Ectodermal cell (in vitro differentiated cells): ENCODE data around the gene PLET1.
"Not testable (repeated sequence)": the region's sequence is repeated elsewhere in the genome, so short reads cannot be mapped to it uniquely, and the experiment has no call there.

Experiments
- H3K27ac ChIP-seq: 2 replicates; pipeline ENCODE4 v1.7.0; 2013; ENCODE audit warnings: mild to moderate bottlenecking, low read depth, low read length; ENCODE audit not compliant: insufficient read depth, poor library complexity, severe bottlenecking
- H3K27me3 ChIP-seq: 2 replicates; pipeline ENCODE4 v1.7.0; 2013; ENCODE audit warnings: mild to moderate bottlenecking, low read length; ENCODE audit not compliant: insufficient read depth, control insufficient read depth, poor library complexity, severe bottlenecking
- H3K36me3 ChIP-seq: one replicate; pipeline ENCODE4 v1.7.0; 2013; ENCODE audit warnings: low read length; ENCODE audit not compliant: control insufficient read depth, insufficient read depth
- H3K4me1 ChIP-seq: one replicate; pipeline ENCODE4 v1.7.0; 2013; ENCODE audit warnings: low read length; ENCODE audit not compliant: control insufficient read depth, insufficient read depth
- H3K4me3 ChIP-seq: 2 replicates; pipeline ENCODE4 v1.7.0; 2013; ENCODE audit warnings: low read depth, low read length, control low read depth; ENCODE audit not compliant: insufficient read depth
- H3K9me3 ChIP-seq: 2 replicates; pipeline ENCODE4 v1.7.0; 2013; ENCODE audit warnings: mild to moderate bottlenecking, low read length, moderate library complexity; ENCODE audit not compliant: control insufficient read depth
- WGBS, 2 experiments: methylation state at CpG; one replicate each; pipeline ENCODE4 v1.1.7; 2013; ENCODE audit warnings: missing lambda C conversion rate in 2 of 2; 5-methylcytosine and 5-hydroxymethylcytosine counted together

Gene PLET1

DNA sequence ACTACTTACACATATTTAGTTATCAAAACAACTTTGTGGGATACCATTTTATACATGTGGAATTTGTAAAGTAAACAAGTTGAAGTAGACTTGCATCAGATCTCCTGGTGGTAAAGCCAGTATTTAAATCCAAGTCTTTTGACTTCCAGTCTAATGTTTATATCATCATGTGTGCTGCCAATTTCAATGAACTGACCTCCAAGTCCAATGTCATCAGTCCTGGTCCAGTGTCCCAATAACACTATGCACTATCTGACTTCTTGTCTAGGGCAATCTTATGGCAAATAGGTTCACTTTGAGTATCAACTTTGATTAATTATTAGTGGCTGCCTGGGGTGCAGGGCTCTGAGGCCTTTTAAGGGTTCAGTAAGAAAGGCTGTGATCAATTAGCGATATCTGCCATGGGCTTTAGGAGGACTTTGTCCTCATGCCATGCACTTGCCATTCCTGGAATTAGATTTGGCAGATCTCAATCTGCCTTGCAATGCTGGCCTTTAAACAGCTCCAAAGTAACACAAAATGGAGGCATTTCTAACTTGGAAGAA lies 44.0 kb downstream of the PLET1 start:
- no peaks in the 10 kb centered on the region for H3K4me1 ChIP-seq
- no peaks in the 10 kb centered on the region for H3K36me3 ChIP-seq
- WGBS, 2 experiments, result 93% methylated on average over 1 of the region's 1 CpG

DNA sequence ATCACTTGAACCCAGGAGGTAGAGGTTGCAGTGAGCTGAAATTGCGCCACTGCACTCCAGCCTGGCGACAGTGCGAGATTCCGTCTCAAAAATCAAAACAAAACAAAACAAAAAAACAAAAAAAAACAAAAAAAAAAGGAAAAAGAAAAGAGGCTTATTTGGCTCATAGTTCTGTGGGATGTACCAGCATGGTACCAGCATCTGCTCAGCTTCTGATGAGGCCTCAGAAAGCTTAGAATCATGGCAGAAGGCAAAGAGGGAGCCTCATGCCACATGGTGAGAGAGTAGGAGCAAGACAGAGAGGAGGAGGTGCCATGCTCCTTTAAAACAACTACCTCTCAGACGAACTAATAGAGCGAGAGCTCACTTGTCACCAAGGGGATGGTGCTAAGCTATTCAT lies 45.0 kb downstream of the PLET1 start:
- Histone ChIP-seq H3K4me1 (no peaks in the 10 kb centered on the region), H3K4me3 (no peak overlapping the region)
- WGBS, 2 experiments, result 62 to 75% methylated on average over 3 of the region's 6 CpGs

More for the DNA sequence above, 44.0 kb downstream of the PLET1 start:
- Histone ChIP-seq H3K27me3 (no peaks in the 10 kb centered on the region), H3K27ac (no peak overlapping the region), H3K4me3 (no peak overlapping the region), H3K9me3 (no peaks in the 10 kb centered on the region)

DNA sequence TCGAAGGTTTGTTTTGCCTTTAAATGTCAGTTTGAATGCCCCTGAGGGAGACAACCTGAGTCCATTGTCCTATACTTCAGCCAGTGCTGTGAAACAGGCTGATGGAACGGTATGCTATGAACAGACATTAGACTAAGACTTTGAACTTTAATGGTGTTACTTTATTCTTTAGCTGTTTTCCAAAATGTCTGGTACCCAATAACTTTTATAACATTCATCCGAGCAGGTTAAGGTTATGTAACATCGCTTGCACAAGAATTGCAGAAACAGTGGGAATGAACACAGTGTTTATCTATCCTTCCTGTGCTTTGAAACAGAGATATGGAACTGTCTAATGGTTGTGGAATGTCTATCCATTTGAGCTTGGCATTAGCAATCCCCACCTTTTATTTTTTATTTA lies 46.9 kb downstream of the PLET1 start:
- Histone ChIP-seq H3K36me3 (no peaks in the 10 kb centered on the region), H3K27me3 (no peaks in the 10 kb centered on the region), H3K4me1 (no peaks in the 10 kb centered on the region), H3K27ac (no peak overlapping the region), H3K9me3 (no peaks in the 10 kb centered on the region), H3K4me3 (no peak overlapping the region)
- WGBS, 2 experiments, result 91 to 92% methylated on average over 4 of the region's 4 CpGs

More for the DNA sequence above, 45.0 kb downstream of the PLET1 start:
- no peak overlapping the region for H3K27ac ChIP-seq
- H3K36me3 ChIP-seq, result no peaks in the 10 kb centered on the region
- H3K9me3 ChIP-seq, result no peaks in the 10 kb centered on the region
- no peaks in the 10 kb centered on the region for H3K27me3 ChIP-seq

DNA sequence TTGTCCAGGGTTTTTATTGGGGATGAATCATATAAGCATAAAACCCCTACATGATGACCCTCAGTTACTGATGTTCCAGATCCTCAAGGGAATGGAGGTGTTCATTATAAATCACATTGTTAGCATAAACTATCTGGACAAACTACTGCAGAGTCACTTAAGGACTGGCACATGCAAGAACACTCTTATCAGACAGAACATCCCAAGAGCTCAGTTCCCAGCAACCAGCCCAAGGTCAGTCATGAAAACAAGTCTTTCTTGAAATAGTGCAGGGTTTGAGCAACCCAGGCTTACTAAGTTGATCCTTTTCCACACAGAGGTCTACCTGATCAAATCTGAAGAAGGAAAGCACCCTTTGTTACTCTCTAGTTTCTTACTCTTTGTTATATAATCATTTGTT lies 48.0 kb downstream of the PLET1 start:
- no peaks in the 10 kb centered on the region for H3K9me3 ChIP-seq
- H3K27ac ChIP-seq, result no peak overlapping the region
- H3K27me3 ChIP-seq, result no peaks in the 10 kb centered on the region
- H3K4me3 ChIP-seq, result no peak overlapping the region
- no peaks in the 10 kb centered on the region for H3K4me1 ChIP-seq
- H3K36me3 ChIP-seq, result no peaks in the 10 kb centered on the region

DNA sequence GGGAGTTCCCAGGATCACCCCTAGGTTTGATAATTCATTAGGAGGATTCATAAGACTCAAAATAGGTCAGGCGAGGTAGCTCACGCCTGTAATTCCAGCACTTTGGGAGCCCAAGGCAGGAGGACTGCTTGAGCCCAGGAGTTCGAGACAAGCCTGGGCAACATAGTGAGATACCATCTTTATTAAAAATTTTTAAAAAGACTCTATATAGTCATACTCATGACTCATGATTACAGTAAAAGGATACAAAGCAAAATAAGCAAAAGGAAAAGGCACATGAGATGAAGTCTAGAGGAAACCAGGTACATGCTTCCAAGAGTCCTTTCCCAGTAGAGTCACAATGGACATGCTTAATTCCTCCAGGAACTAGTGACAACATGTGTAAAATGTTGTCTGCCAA lies 48.4 kb downstream of the PLET1 start:
- H3K36me3 ChIP-seq, result no peaks in the 10 kb centered on the region
- WGBS, 2 experiments, result 87 to 91% methylated on average over 2 to 3 of the region's 3 CpGs
- H3K27me3 ChIP-seq, result no peaks in the 10 kb centered on the region
- H3K27ac ChIP-seq, result no peak overlapping the region
- no peaks in the 10 kb centered on the region for H3K9me3 ChIP-seq
- no peaks in the 10 kb centered on the region for H3K4me1 ChIP-seq
- H3K4me3 ChIP-seq, result no peak overlapping the region

DNA sequence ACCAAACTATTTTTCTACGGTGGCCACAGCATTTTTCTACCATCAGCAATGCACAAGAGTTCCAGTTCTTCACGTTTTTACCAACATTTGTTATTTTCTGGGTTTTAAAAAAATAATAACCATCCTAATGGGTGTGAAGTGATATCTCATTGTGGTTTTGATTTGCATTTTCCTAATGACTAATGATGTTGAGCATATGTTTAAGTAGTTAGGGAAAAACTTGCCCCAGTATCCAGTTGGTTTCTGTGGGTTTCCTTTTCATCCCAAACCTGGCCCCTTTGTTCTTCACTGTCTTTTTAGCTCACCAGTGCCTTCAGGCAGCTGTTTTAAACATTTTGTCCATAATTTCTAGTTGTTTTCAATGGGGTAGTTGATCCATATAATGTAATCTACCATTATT lies 49.1 kb downstream of the PLET1 start:
- Histone ChIP-seq H3K27me3 (no peaks in the 10 kb centered on the region), H3K9me3 (no peaks in the 10 kb centered on the region), H3K36me3 (no peaks in the 10 kb centered on the region), H3K4me3 (no peak overlapping the region), H3K27ac (no peak overlapping the region), H3K4me1 (no peaks in the 10 kb centered on the region)
- 67 to 80% methylated on average over 1 to 2 of the region's 2 CpGs for WGBS, 2 experiments

DNA sequence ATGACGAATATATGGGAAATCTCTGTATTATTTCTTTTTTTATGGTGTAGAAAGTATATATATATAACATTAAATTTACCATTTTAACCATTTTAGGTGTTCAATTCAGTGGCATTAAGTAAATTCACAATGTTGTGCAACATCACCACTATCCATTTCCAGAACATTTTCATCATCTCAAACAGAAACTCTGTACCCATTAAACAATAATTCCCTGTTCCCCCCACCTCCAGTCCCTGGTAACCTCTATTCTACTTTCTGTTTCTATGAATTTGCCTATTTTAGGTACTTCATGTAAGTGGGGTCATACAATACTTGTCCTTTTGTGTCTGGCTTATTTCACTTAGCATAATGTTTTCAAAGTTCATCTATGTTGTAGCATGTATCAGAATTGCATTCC lies 49.8 kb downstream of the PLET1 start:
- WGBS, 2 experiments, result no CpG with 5 or more reads among the region's 1 CpG
- Histone ChIP-seq H3K36me3 (no peaks in the 10 kb centered on the region), H3K4me3 (no peak overlapping the region), H3K4me1 (no peaks in the 10 kb centered on the region), H3K27me3 (no peaks in the 10 kb centered on the region), H3K9me3 (no peaks in the 10 kb centered on the region), H3K27ac (no peak overlapping the region)

DNA sequence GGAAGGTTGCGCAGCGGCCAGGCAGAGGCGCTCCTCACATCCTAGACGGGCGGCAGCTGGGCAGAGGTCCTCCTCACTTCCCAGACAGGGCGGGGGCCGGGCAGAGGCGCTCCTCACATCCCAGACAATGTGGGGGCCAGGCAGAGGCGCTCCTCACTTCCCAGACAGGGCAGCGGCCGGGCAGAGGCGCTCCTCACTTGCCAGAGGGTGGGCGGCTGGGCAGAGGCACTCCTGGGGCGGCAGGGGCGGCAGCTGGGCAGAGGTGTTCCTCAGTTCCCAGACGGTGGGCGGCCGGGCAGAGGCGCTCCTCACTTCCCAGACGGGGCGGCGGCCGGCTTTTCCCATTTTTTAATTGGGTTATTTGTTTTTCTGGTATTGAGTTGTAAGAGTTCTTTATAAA lies 54.6 kb downstream of the PLET1 start:
- Histone ChIP-seq H3K27me3 (no peaks in the 10 kb centered on the region), H3K4me1 (no peaks in the 10 kb centered on the region), H3K27ac (no peak overlapping the region), H3K9me3 (no peaks in the 10 kb centered on the region), H3K36me3 (no peaks in the 10 kb centered on the region), H3K4me3 (no peak overlapping the region)
- WGBS, 2 experiments, result 92 to 93% methylated on average over 23 of the region's 23 CpGs

DNA sequence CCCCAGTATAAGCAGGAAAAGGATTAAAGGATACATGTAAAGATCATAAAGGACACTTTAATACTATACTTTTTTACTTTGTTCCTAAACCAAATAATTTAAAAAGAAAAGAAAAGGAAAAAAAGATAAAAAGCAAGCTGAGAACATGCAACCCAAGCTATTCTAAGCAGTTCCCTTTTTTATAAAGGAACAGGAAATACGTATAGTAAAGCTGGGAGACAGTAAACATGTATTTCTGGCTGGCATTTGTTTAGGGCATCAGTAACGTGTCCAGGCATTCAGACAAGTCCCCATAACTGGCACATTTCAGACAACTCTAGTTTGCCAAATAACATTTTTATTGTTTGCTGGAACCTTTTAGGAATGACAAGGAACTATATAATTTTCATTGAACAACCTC lies 60.4 kb downstream of the PLET1 start:
- Histone ChIP-seq H3K36me3 (no peaks in the 10 kb centered on the region), H3K27me3 (no peaks in the 10 kb centered on the region), H3K27ac (no peak overlapping the region), H3K4me1 (no peaks in the 10 kb centered on the region), H3K4me3 (no peak overlapping the region), H3K9me3 (no peaks in the 10 kb centered on the region)
- 44 to 50% methylated on average over 2 of the region's 2 CpGs for WGBS, 2 experiments

DNA sequence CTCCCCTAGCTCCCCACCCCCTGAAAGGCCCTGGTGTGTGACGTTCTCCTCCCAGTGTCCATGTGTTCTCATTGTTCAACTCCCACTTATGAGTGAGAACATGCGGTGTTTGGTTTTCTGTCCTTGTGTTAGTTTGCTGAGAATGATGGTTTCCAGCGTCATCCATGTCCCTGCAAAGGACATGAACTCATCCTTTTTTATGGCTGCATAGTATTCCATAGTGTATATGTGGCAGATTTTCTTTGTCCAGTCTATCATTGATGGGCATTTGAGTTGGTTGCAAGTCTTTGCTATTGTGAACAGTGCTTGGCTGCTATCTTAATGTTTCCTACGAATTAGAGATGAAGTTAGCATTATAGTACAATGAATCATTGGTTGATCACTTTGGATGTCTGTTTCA lies 61.6 kb downstream of the PLET1 start:
- 74 to 81% methylated on average over 3 to 4 of the region's 4 CpGs for WGBS, 2 experiments
- H3K4me1 ChIP-seq, H3K9me3 ChIP-seq: not testable (repeated sequence)

More for the DNA sequence above, 61.6 kb downstream of the PLET1 start:
- not testable (repeated sequence) for H3K27ac ChIP-seq, H3K36me3 ChIP-seq, H3K4me3 ChIP-seq, H3K27me3 ChIP-seq
